DMS53 treated with DMSO at 0.1 percent for 48 hours (cell line): ENCODE measurements around the gene ABHD12B.
A peak's percentile ranks its signal among the peaks of the same experiment; 100 is the strongest.

Experiments used
- DNase-seq: peaks from one replicate; lab custom pipeline; 2025; ENCODE audit not compliant: unreplicated experiment; lab: John Stamatoyannopoulos, UW

ABHD12B gene

DNA sequence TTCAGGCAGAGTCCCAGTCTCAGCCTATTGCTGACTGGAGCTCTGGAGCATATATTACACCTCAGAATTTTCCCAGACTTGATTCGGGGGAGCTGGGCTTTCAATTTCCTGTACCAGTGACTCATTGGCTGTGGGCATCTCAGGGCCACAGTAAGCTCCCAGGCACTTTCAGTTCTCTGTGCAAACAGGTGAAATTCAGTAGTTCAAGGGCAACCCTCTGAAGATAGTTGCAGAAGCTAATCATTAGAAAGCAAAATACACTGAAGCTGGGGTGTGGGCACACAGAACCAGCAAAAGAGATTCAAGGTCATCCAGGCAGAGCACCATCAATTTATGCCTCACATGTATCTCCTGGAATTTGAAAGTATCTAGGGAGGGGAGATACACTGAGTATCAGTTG lies 32.8 kb upstream of the ABHD12B start:
- DNase-seq, result no peak

DNA sequence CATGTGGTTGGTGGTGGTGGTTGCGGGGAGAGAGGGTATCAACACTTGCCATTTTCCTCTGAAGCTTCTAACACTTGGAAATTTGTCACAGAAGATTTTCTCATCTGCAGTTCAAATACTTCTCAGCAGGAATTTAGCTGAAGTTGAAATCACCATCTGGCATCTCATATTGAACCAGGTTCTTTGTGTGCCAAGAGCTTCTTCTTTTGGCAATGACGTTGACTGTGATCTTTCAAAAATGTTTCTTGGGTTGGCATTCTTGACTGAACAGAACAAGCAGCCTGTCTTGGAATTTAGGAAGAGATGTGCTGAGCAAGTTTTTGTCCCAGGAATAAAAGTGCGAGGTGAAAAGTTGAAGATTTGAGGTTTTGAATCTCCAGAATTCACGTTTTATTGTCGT lies 32.2 kb upstream of the ABHD12B start:
- DNase-seq, result no peak

DNA sequence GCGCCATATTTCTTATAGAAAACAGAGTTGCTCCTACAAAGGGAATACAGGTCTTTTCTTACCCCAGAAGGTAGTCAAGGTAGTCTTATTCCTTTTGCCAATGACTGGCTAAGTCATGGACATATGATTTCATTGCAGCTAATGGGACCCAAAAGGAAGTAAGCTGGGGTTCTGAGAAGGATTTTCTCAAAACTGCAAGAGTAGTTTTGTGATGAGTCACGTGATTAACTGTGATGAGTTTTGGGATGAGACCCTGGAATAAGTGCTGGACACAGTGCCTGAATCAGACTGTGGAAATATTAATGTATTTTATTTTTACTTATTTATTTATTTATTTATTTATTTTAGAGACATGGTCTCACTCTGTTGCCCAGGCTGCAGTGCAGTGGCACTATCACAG lies 27.5 kb upstream of the ABHD12B start:
- no peak for DNase-seq

DNA sequence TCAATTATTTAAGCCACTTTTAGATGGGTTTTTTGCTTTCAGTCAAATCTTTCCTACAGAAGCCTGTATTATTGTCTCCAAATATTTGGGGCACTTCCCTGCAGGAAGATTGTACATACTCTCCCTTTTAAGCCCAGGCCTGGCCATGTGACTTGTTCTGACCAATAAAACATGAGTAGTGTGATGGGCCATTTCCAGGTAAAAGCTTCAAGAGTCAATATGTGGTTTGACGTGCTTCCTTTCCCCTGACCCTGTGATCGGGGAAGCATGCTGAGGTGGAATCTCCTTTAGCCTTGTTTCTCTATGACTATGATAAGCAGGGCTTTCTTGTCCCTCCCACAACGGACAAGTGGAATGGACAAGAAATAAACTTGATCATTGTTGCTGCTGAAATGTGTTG lies 26.7 kb upstream of the ABHD12B start:
- DNase-seq, result no peak

DNA sequence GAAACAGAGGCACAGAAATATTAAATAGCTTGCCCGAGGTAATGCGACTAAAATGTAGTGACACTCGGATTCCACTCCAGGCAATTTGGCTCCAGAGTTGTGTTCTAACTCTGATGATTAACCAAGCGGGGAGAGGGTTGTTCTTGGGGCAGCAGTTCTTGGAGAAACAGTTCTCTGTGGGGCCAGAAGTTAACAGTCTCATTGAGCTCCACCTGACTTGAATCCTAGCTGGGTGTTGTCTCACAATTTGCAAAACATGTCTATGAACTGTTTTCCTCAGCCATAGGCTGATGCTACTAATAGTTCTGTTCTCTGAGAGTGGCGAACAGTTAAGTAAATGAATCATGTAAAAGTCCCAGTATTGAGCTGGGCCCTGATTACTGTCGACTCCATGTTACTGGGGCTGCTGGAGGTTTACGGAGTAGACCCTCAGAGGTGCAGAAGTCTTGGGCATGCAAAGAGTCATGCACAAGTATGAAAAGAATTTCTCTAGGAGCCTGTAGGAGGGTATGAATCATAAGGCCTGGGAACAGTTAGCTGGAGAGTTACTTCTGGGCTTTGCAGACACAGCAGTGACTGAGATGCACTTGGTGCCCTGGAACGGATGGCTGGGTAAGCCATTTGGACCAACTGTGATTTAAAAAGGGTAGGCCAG lies 25.5 kb upstream of the ABHD12B start:
- no peak for DNase-seq

DNA sequence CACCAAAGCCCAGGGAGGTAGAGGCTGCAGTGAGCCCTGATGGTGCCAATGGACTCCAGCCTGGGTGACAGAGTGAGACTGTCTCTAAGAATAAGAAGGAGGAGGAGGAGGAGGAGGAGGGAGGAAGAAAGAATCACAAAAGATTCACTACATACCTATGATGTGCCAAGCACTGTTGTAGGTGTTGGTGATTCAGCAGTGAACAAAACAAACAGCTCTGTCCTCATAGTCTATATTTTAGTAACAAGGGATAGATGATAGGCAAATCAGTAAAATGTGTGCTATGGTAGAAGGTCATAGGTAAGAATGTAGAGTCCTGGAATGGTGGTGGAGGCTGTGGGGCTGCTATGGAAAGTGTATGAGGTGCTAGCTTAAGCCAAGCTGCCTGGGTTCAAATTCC lies 18.0 kb upstream of the ABHD12B start:
- no peak for DNase-seq

DNA sequence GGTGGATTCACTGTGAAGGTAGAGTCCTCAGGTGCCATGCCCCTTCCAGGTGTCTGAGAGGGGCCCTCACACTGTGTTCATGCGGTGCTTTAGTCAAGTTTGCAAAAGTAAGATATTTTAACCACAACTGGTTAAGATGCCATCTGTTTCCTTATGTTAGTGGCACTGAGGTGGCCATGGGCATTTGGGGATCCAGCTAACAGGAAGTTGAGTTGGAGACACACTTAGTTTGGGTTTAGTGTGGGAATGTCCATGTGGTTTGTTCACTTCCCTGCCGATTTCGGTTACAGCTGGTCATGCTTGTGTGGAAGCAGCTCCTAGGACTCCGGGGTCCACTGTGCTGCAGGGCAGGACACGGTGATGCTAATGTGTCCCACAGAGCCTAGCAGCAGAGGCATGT lies 17.3 kb upstream of the ABHD12B start:
- DNase-seq, result no peak

DNA sequence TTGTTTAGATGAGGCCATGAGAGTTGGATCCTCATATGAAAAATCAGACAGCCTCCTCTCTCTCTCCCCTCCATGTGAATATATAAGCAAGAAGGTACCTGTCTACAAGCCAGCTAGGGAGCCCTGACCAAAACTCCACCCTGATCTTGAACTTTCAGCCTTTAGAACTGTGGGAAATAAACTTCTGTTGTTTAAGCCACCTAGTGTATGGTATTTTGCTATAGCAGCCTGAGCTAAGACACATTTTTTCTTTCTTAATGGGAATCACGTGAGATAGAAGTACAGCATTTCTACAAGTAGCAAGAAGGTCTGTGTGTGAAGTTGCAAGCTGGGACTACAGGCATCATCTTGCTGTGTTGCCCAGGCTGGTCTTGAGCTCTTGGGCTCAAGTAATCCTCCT lies 16.3 kb upstream of the ABHD12B start:
- DNase-seq, result no peak

DNA sequence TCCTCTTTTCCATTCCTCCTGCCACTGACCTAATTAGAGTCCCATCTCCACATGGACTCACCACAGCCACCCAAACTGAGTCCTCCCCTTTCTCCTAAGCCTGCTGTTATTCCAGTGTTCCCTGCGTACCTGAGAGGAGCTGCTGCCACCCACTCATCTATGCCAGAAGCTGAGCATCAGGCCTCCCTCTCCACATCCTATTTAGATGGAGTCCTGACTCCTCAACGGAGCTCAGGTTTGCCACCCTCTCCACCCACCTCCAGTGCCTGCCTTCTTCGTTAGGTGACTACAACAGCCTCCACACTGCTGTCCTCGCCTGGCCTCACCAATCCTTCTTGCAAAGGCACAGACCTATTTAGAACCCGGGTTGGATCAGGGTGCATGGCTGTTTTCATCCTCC lies 15.2 kb upstream of the ABHD12B start:
- DNase-seq, result no peak

DNA sequence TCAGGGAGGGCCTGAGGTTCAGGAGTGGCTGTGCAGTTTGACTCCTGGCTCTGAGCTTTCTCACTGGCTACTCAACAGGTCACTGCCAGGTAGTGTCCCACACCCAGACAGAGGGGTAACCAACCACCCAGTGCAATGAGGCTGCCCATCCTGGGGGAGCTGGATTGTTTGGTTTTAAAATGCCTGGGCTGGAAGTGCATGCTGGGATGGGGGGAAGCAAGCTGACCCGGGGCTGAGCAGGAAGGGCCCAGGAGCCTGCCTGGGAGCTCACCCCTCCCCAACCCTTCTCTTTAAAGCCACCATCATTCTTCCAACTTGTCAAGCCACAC lies 12.6 kb upstream of the ABHD12B start:
- DNase-seq, result no peak

DNA sequence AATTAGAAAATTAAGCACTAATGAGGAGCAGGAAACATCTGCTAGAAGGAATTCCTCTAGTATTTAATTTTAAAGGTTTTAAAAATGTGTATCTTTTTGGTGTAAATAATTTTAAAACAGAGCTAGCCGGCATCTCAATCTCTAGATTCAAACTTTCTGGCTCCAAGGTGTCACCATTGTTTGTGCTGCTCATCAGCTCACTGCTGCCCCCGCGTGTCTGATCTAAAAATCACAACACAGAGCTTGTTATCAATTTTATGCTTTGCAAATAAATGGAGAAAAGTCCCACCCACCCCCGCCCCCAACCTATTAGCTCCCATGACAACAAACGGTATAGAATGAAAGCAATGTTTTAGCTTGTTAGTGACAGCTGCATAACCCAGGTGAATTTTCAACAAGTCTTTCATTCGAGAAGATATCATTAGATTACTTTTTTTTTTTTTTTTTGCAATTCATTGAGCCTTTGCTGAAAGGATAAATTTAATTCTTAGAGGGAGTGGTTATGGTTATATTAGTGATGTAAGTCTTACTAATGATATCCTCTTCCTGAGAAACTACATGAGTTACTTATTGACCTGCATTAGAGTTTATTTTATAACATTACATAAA lies 11.3 kb upstream of the ABHD12B start:
- DNase-seq, result peak; percentile 65

DNA sequence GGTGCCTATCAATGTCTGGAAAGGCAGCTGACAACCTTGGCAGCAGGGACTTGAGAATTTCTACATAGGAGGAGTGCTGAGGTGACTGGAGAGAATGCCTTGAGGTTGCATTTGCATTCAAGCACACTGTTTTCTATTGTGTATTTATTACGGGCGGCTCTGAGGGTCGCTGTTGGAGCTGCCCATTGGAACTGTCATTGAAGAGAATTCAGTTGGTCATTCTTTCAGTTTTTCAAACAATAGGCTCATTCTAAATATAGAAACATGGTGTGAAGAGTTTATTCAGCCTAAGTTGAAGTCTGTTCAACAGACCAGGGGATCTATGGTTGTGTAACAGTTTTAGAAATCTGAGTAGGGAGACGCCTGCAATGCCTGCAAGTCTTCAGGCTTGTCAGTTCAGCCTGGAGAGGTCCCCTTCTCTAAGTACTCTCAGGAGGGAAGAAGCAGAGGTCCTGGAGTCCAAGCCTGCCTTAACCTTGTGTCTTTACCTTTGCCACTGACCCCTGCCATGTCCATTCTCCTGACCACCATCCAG lies 9.8 kb upstream of the ABHD12B start:
- no peak for DNase-seq

DNA sequence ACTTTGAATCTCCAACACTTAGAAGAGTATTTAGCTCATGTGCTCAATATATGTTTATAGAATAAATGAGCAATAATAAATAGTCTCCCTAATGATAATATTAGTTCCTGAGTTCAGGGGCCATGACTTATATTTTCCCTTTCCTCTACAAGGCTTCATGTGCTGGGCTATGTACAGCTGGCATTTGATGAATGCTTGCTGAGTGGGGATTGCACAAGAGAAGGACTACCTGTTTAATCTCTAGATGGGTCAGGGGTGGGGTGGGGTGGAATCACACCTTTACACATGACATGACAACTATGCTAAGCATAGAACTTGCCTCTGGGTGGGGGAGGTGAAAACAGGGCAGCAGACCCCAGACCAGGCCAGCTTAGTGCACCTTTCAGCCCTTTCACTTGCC lies 7.6 kb upstream of the ABHD12B start:
- no peak for DNase-seq

DNA sequence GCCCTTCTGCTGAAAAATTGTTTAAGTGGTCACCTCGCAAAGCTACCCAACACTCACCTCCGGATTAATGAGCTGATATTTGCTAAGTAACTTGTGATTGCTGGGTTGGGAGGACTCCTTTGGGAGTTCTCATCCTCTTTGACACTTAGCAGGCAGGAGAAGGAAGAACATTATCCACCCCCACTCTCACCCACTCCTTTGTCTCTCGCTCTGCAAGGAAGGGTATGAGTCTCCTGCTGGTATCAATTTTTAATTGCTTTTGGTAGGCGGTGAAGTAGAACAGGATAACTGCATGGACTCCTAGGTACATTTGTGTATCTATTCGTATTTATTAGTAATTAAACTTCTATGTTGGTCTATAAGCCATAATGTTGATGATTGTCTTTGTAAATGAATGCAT lies 6.9 kb upstream of the ABHD12B start:
- DNase-seq, result no peak

DNA sequence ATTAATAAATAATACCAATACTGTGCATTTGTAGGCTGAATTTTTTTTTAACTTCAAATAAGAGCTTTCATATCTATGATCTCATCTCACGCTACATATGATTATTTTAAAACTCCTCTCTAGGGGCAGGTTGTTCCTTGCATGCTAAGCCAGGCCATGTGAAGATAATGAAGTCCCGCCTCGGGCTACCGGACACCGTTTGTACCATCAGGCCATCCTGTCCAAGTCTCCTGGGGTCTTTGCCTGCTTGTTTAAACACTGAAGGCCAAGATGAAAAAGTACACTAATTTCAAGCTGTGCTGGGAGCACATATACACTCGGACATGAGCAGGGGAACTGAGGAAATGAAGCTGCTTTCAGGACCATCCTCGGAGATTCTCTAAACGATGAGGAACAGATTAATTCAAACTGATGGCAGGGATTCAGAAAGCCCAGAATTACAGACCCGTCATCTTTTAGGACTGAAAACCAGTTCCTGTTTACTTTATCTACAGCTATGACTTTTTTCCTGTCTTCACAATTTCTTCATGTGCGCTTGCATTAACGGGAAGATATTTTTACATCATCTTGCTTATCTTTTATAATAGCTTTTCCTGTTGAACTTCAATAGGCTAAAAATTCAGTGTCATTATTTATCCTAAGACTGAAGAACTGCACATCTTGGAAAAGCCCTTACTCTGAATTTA lies 6.3 kb upstream of the ABHD12B start:
- DNase-seq, result no peak

DNA sequence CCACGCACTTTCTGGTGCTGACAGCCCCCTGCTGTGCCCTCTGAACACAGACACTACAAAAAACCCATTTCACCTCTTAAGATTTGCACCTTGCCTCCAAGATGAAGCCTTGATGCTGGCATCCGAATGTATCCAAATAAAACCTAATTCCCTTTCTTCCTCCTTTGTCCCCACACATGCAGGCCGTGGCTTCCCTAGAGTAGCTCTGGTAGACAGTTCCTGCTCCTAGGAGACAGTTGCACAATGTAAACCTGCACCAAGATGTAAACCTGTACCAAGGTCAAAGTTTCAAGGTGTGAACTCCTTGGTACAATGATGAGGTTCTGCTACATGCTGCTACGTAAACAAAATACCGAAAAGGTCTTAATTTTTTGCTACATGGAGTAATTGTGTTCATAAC lies 625 bp upstream of the ABHD12B start:
- DNase-seq, result no peak

DNA sequence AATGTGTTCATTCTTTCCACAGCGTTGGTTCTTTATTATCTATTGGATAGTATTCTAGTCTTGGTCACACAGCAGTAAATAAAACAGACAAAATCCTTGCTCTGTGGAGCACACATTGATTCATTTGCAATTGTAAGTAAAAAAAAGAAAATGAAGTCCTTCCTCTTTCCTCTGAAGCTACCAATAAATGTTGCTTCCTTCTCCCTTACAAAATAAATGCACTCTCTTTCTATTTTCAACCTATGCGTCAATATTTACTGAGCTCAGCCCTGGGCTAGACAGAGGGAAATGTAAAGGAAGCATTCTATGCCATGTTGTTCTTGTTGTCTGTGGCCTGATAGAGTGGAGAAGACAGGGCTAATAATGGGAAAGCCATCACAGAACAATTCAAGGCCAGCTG lies 2.9 kb downstream of the ABHD12B start:
- peak; percentile 71 for DNase-seq

DNA sequence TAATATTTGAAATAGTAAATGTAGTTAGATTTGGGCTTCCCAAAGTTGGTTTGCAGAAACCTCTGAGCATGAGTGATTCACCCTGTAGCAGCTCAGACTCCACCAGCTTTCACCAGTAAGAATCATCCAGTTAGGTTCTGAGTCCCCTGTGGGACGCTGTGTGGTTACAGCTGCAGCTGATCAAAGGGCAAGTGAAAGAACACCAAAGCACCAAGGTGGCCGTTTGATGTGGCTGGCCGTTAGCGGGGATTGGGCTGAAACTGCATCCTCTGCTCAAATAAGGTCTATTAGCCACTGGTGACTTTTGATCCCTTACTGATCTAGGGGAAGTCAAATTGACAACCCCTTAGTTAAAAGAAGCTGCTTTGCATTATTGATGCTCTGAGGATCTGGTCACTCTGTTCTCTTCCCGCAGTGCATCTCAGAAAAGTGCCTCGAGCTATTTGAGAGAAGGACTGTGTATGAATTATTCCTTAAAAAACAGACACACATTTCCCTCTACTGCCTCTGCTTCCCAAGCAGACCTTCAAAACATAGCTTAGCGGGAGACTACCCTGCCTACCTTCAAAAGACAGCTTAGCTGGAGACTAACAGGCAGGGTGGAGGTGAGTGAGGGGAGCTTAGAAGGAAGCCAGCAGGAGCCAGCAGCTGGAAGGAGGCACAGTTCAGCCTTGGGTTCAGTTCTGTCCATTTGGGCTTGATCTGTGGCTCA lies 3.7 kb downstream of the ABHD12B start:
- DNase-seq, result no peak

DNA sequence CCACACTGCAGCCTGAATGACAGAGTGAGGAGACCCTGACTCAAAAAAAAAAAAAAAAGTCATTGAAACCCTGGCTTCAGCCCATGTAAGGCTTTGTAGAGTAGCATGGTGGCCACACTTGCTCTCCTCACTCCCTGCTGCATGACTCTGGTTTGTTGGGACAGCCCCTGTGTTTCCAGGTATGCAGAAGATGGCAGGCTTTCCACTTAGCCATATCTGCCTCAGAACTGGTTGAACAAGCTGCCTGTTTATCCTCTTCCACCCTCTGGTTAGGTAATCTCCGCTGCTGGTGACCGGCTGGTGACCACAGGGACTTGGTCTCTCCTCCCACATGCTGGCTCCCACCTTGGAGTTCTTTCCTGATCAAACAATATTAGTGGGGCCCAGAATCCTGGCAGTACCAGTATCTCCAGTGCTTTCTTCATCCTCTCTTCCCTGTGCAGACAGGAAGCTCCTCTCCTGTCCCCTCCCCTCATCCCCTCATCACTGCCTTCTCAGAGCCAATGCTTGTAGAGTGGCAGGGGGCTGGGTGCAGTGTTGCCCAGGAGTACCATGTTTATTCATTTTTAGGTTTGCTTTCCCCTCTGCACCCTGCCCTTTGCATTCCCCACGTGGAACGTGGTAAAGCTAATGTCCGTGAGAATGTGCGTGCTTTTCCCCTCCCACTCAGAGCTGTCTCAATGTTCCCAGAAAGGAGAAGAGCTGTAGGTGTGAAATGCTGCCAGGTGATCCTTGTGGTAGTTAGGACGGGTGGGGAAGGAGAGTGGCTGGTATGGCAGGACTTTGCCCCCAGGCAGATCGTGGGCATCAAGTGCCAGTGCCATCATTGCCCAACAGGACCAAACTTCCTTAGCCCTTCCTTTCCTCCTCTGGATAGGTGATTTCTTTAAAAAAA lies 11.3 kb downstream of the ABHD12B start:
- DNase-seq, result no peak

DNA sequence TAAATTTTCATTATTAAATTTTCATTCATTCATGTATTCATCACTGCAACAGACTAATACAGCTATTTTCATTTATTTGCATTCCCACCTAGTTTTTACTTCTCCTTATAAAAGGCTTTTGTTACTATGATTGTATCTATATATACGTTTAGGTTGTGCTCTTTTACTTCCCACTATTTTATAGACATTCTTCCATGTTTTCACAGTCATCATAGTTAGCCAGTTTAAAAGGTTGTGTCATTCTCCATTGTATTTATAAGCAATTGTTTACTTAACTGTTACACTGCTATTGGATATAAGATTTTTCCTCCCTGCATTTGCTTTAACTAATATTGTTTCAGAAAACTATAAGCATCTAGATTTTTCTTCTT lies 12.0 kb downstream of the ABHD12B start:
- DNase-seq, result no peak

DNA sequence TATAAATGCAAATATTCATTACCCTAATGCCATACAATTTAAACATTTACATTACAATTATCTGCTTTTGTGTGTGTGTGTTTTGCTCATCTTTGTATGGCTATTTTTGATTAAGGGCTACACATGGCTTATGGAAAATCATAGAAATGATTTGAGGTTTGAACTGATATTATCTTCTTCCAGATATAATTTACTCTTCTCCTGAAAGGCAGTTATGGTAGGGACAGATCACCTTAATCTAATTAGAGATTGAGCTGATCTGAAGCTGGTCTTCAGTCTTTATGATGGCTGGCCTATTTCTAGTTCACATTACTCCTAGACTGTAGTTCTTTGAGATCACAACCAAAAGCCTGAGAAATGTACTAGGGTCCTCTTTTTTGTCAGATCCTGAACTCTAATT lies 15.6 kb downstream of the ABHD12B start:
- no peak for DNase-seq
